ENCODE data around the gene MAPKAPK2.

The MAPKAPK2 gene

DNA sequence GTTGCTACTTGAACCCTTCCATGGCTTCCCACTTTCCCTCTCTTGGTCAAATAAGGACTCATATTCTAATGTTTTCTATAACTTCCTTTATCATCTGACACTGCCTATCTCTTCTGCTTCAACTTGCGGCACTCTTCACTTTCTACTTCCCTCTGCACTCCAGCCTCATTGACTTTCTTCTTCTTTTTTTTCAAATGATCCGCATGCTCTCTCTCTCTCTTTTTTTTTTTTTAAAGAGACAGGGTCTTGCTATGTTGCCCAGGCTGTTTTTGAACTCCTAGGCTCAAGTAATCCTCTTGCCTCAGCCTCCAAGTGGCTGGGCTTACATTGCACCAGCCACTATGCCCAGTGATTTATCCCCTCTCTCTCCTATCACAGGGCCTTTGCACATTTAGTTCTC lies 94.9 kb downstream of the MAPKAPK2 start:
- DNase-seq, result no peak

DNA sequence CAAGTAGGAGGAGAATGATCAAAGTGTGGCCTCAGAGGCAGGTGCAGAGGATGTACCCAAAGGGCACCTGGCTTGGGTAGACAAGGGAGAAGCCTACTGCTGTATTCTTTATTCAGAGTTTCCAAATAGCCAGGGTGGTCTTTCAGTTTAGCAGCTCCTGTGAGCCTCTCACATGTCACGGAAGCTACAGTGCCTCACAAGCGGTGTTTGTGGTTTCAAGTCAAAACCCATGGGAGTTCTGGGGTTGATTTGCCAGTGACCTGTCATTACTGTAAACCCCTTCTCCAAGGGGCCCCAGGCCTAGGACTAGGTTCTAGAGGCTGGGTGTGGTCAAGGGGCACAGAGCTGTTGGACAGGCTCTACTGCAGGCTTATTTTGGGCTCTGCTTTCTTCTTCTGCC lies 97.7 kb downstream of the MAPKAPK2 start:
- DNase-seq, result no peak

DNA sequence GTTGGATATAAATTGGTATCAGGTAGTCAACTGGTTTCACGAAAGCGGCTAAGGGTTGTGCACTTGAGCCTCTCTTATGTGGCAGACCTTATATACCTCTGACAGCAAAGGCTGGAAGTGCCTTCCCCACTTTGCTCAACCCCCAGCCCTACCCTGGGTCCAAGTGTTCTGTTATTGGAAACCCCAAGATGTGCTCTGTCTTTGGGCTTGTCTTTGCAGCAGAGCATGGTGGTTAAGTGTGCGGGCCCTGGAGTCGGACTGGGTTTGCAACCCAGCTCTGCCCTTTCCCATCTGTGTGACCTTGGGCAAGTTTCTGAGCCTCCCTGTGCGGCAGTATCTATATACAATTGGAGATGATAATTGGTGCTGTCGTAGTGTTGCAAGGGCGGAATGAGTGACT lies 98.8 kb downstream of the MAPKAPK2 start:
- no peak for DNase-seq

All from right hindlimb (tissue), 1 donor.